SK-N-SH (cell line): ENCODE data around the gene KCTD17.

Experiments
- CTCF ChIP-seq: fragments of 200-600 bp; sonication (generic); IDR thresholded peaks from 2 replicates; pipeline ENCODE4 v1.6.1; 2017; ENCODE audit warnings: antibody characterized with exemption, mild to moderate bottlenecking, moderate library complexity
- EP300 ChIP-seq, 2 experiments: IDR thresholded peaks; 2 replicates each; pipeline versions ENCODE4 v1.4.0 to v1.6.1; 2012; ENCODE audit warnings: borderline replicate concordance in 1 of 2, low read depth in 1 of 2, low read length in 1 of 2
- FOXM1 ChIP-seq: IDR thresholded peaks from 2 replicates; pipeline ENCODE4 v1.4.0; 2012; ENCODE audit warnings: low read depth, mild to moderate bottlenecking
- MAX ChIP-seq: IDR thresholded peaks from 2 replicates; pipeline ENCODE4 v1.4.0; 2012; ENCODE audit warnings: low read depth
- POLR2AphosphoS5 ChIP-seq: IDR thresholded peaks from 2 replicates; pipeline ENCODE4 v1.6.1; 2012; ENCODE audit warnings: low read depth, low read length
- RAD21 ChIP-seq: IDR thresholded peaks from 2 replicates; pipeline ENCODE4 v1.6.1; 2012; ENCODE audit warnings: mild to moderate bottlenecking, low read length
- SIN3A ChIP-seq: IDR thresholded peaks from 2 replicates; pipeline ENCODE4 v1.6.1; 2012; ENCODE audit warnings: low read depth, mild to moderate bottlenecking, low read length, moderate library complexity, borderline replicate concordance
- SMC3 ChIP-seq: IDR thresholded peaks from 2 replicates; pipeline ENCODE4 v1.6.1; 2012; ENCODE audit warnings: low read depth, low read length, improper control_type of control experiment

GRCh38 chr22:37045958-37046357 is 5.6 kb upstream of the KCTD17 start:
- peak; percentile 48 for TF ChIP-seq RAD21
- TF ChIP-seq MAX = no peak
- TF ChIP-seq SIN3A = no peak
- TF ChIP-seq EP300 (IDR thresholded peaks at IDR 0.05; ENCODE audit: borderline replicate concordance in 1 of 2, low read depth in 1 of 2, low read length in 1 of 2) = no peak
- TF ChIP-seq CTCF = peak; percentile 66
- TF ChIP-seq POLR2AphosphoS5 = no peak
- TF ChIP-seq SMC3 = peak; percentile 29; the same call in 1 of the 2 replicates
- no peak for TF ChIP-seq FOXM1
